GM18858 (cell line): ENCODE measurements around the gene SAXO2.
A peak's percentile ranks its signal among the peaks of the same experiment; 100 is the strongest.
"Not testable (repeated sequence)": the region's sequence is repeated elsewhere in the genome, so short reads cannot be mapped to it uniquely, and the experiment has no call there.

ENCODE experiments used
- ATAC-seq: cut with Tn5 transposase; IDR thresholded peaks from one replicate; pipeline ENCODE4 v1.9.1; 2021; ENCODE audit not compliant: unreplicated experiment

Gene SAXO2

GRCh38 chr15:82284381-82284780, 21.8 kb downstream of the SAXO2 start:
- not testable (repeated sequence) for ATAC-seq

GRCh38 chr15:82286475-82286874, 23.9 kb downstream of the SAXO2 start:
- ATAC-seq: peak; percentile 84

GRCh38 chr15:82288202-82288601, 25.6 kb downstream of the SAXO2 start:
- ATAC-seq: not testable (repeated sequence)

DNA sequence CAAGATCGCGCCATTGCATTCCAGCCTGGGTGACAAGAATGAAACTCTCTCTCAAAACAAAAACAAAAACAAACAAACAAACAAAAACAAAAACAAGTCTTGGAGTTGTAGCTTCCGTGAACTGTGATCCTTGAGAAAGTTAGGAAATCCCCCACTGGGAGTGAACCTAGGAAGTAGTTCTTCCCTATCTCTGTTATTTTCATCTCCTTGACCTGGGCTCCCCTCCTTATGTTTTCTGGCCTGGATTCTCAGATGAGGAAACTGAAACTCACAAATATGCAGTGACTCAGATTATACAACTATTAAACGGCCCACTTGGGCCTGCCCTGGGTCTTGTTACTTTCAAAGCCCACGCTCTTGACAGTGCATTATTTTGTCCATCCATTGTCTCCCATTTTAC, 29.7 kb downstream of the SAXO2 start:
- ATAC-seq: no peak

DNA sequence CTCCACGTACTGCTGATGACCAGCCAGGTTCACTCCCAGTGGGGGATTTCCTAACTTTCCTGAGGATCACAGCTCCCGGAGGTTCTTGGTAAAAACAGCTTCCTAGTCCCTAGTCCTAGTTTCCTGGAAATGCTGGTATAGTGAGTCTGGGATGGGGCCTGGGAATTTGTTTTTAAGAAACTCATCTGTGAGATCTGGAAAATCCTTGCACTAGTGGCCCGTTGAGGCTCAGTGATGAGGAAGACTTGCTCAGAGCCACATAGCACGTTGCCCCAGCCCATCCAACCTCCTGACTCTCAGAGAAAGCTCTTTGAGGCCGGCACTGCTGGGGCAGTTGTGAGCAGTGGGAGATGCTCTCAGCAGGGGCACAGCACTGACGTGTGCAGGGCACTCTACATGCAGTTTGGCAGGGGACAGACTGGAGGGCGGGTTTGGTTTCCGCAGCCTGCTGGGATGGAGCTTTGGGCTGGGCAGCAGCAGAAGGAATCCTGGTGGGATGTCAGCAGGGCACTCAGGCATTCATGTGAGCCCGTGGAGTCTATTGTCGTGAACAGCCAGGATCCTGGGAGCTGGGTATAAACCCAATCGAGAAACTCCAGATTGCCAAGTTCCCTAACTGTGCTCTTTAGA, 31.6 kb downstream of the SAXO2 start:
- no peak for ATAC-seq

DNA sequence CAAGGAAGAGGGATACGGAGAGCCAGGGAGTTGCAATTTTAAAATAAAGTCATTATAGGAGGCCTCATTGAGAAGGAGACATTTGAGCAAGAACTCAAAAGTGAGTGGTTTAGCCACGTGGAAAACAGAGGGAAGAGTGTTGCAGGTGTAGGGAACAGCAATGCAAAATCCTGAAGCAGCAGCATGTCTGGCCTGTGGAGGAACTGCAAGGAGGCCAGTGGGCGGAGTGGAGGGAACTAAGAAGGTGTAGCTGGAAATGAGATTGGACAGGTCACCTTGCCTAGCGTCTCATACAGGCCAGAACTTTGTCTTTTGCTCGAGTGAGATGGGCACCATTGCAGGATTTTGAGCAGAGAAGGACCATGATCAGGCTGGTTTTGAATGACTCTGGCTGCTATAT, 34.9 kb downstream of the SAXO2 start:
- ATAC-seq: no peak

DNA sequence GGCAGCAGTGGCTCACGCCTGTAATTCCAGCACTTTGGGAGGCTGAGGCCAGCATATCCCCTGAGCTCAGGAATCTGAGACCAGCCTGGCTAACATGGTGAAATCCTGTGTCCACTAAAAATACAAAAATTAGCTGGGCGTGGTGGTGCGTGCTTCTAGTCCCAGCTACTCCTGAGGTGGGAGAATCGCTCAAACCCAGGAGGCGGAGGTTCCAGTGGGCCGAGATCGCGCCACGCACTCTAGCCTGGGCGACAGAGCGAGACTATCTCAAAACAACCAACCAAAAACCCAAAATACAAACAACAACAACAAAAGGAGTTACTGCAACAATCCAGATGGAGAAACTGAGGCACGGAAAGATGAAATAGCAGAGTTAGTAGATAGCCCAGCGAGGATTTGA, 35.4 kb downstream of the SAXO2 start:
- ATAC-seq: no peak

DNA sequence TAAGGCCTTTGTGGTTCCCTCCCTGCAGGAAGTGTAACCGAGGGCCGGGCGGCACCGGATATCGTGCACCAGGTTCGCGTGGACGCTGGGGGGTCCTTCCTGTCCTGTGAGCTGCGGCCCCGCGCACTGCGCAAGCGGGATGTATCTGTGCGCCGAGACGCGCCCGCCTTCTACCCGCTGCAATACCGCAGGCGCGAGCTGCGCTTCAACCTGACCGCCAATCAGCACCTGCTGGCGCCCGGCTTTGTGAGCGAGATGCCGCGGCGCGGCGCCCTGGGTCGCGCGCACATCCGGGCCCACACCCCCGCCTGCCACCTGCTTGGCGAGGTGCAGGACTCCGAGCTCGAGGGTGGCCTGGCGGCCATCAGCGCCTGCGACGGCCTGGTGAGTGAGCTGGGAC, 35.9 kb downstream of the SAXO2 start:
- no peak for ATAC-seq

GRCh38 chr15:82299511-82299914, 36.9 kb downstream of the SAXO2 start:
- ATAC-seq: not testable (repeated sequence)

DNA sequence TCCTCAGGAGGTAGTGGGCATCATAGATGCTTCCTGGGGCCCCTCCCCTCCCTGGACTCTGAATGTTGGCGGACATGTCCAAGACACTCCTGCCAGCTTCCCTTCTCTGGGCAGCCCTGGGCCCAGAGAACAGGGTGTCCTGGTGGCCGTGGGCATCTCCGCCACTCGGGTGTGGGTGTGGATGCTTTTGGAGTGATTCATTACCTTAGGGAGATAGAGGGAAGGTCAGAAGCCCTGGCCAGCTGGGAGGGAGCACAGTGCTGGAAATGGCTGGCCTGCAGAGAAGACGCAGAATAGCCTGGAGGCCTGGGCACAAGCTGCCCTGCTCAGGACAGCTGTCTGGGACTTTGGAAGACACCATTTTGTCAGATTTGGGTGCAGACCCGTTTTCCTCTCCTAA, 37.7 kb downstream of the SAXO2 start:
- ATAC-seq: not testable (repeated sequence)

DNA sequence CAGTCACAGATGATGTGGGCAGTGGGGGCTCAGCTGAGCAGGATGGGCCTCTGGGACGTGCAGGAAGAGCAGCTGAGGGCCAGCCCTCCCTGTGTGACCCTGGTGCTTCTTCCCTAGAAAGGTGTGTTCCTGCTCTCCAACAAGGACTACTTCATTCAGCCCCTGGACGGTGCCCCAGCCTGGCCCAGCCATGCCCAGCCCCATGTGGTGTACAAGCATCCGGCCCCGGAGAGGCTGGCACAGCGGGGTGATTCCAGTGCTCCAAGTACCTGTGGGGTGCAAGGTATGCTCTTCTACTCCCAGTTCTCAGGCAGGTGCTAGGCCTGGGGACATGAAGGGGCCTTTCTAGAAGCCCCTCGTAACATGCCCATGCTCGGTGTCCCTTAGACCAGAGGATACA, 38.3 kb downstream of the SAXO2 start:
- no peak for ATAC-seq

DNA sequence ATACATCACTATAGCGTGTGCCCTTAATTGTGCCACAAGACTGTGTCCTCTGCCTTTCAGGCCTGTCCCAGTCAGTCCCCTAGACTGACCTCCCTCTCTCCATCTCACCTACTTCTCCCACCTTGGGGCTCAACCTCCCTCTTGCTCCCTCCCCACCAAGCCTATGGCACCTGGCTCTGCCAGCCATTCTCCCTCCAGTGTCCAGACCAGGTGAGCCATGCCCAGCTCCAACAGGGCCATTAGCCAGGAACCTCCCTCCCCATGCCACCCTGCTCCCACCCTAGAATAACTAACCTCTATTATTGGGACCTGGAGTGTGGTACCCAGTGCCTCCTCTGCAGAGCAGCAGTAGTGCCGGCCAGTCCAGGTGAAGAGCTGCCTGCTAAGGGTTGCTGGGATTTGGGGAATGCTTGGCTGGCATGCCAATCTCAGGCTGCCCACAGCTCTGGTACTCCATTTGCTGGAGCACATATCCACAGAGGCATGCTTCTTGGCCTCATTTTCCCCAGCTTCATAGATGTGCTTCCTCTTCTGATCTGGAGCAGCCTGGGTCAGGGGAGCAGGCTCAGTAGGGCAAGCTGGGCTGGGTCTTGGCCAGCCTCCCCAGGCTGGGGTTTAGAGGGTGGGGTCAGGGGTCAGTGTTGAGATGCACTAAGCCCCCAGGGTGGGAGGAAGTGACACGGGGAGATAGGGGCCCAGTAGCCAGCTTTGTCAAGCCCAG, 38.8 kb downstream of the SAXO2 start:
- ATAC-seq: no peak

GRCh38 chr15:82303956-82304777, 41.5 kb downstream of the SAXO2 start:
- no peak for ATAC-seq

GRCh38 chr15:82304778-82305090, 42.1 kb downstream of the SAXO2 start:
- no peak for ATAC-seq

DNA sequence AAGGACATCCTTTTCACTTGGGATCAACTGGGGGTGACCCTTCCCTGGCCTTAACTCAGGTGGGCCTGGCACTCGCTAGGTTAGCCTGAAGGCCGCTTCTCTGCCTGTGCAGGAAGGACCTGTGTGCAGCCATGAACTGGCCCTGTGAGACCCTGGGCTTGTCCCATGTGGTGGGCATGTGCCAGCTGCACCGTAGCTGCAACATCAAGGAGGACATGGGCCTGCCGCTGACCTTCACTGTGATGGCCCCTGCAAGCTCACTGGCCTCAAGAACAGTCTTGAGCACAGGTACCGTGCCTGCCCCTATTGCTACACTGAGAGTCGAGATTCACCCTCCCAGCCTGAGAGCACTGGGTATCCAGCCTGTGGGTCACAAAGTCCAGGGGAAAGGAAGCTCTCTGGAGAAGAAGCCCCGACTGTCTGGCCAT, 43.0 kb downstream of the SAXO2 start:
- no peak for ATAC-seq

DNA sequence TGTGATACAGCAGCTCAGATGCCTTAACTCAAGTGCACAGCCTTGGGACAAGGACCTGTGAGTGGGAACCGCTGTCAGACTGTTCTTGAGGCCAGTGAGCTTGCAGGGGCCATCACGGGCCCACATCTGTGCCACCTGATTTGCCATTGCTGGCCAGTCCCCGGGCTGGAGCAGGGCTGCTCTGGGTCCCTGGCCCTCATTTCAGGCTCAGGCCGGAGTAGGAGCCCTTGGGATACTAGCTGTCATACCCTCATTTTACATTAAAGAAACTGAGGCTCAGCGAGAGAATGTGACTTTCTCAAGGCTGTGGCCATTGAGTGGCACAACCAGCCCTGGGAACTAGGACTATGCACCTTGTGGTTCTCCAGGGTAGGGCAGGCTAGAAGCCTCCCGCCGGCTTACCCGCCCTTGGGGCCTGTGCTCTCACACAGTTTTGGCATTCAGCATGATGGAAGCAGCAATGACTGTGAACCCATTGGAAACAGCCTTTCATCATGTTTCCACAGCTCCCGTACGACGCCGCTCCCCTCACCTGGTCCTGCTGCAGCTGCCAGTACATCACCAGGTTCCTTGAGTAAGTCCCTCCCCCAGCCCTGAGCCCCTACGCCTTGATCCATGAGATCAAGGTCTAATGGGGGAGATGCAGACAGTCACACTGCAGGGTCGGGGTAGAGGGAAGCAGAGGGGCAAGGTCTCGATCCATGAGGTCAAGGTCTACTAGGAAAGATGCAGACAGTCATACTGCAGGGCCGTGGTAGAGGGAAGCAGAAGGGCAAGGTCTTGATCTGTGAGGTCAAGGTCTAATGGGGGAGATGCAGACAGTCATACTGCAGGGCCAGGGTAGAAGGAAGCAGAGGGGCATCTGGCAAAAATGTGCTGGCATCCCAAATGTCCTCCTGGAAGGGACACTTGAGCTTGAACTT, 44.4 kb downstream of the SAXO2 start:
- ATAC-seq: no peak

- no peak for ATAC-seq
Observed at GRCh38 chr15:82307714-82308081, 45.1 kb downstream of the SAXO2 start.

DNA sequence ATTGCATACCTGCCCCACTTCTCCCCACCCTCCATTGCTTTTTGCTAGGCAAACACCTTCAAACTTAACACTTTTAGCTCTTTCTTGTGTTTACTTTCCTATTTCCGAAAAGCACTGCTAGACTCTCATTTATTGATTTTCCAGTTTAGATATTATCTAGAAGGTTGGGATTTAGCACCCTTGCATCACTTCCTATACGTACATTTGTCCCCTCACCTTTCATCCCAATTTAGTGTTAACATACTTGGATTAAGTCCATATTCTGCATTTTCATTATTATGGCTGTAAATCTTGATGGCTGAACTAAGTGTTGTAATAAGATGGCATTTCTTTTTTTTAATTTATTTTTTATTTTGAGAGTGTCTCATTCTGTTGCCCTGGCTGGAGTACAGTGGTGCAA, 47.2 kb downstream of the SAXO2 start:
- no peak for ATAC-seq

- ATAC-seq: not testable (repeated sequence)
Observed at GRCh38 chr15:82311321-82311720, 48.7 kb downstream of the SAXO2 start.

GRCh38 chr15:82312586-82313349, 50.1 kb downstream of the SAXO2 start:
- ATAC-seq: no peak
